GOT3 (cell line): Measurements from ENCODE around the gene ZBTB47.

Experiments
- DNase-seq: peaks from one replicate; lab custom pipeline; 2025; ENCODE audit warnings: mixed read lengths; lab: John Stamatoyannopoulos, UW

ZBTB47 gene

GRCh38 chr3:42652611-42653302 lies 740 bp upstream of the ZBTB47 start:
- DNase-seq: no peak

- no peak for DNase-seq
Measured at GRCh38 chr3:42653303-42653559, 266 bp upstream of the ZBTB47 start.

- DNase-seq: no peak
Measured at GRCh38 chr3:42654331-42655201, 1.1 kb downstream of the ZBTB47 start.

GRCh38 chr3:42655331-42655888 lies 1.9 kb downstream of the ZBTB47 start:
- DNase-seq: no peak

GRCh38 chr3:42655980-42656679 lies 2.6 kb downstream of the ZBTB47 start:
- no peak for DNase-seq

GRCh38 chr3:42656680-42657610 lies 3.4 kb downstream of the ZBTB47 start:
- no peak for DNase-seq

- no peak for DNase-seq
Measured at GRCh38 chr3:42657675-42658074, 4.2 kb downstream of the ZBTB47 start.

- DNase-seq: no peak
Measured at GRCh38 chr3:42658091-42658770, 4.7 kb downstream of the ZBTB47 start.

GRCh38 chr3:42658771-42659390 lies 5.4 kb downstream of the ZBTB47 start:
- no peak for DNase-seq

GRCh38 chr3:42659451-42660130 lies 6.1 kb downstream of the ZBTB47 start:
- no peak for DNase-seq

- no peak for DNase-seq
Measured at GRCh38 chr3:42660131-42660715, 6.7 kb downstream of the ZBTB47 start.

GRCh38 chr3:42660898-42661297 lies 7.4 kb downstream of the ZBTB47 start:
- no peak for DNase-seq

GRCh38 chr3:42661593-42662022 lies 8.1 kb downstream of the ZBTB47 start:
- no peak for DNase-seq

- DNase-seq: no peak
Measured at GRCh38 chr3:42662037-42662812, 8.7 kb downstream of the ZBTB47 start.

- DNase-seq: no peak
Measured at GRCh38 chr3:42662813-42663535, 9.5 kb downstream of the ZBTB47 start.

GRCh38 chr3:42663581-42664437 lies 10.3 kb downstream of the ZBTB47 start:
- DNase-seq: no peak

GRCh38 chr3:42664438-42664803 lies 10.9 kb downstream of the ZBTB47 start:
- no peak for DNase-seq
